PC-9 (cell line): ENCODE results near the gene C3orf70. TPM values are rescaled to one million over a fixed set of nuclear protein-coding genes. Genes with fewer than 3 reads are reported as not detected.

Source experiments
- BruUV-seq: library from RNA; stranded (reverse); fragments of 400-500 nt; replicated peaks from 2 replicates; lab custom pipeline; 2021; lab: Mats Ljungman, UMichigan
- CTCF ChIA-PET: fragments of 300-600 bp; sonication (Branson Sonifier 250); formaldehyde crosslinking; loops from one replicate; lab custom pipeline; 2022; ENCODE audit warnings: antibody characterized with exemption; lab: Charles Lee
- POLR2A ChIA-PET: fragments of 300-600 bp; sonication (Branson Sonifier 250); formaldehyde crosslinking; loops from one replicate; lab custom pipeline; 2022; ENCODE audit warnings: antibody characterized with exemption; ENCODE audit not compliant: unreplicated experiment; lab: Charles Lee
- DNase-seq, 2 experiments: peaks; one replicate each; pipeline versions ENCODE4 v3.0.0 to v3.0.0-alpha.2; 2015 to 2022; ENCODE audit warnings: mixed read lengths in 1 of 2
- H2AFZ ChIP-seq: fragments of 200-600 bp; sonication (generic); 2 replicates; pipeline ENCODE4 v1.8.1; 2017; ENCODE audit warnings: antibody characterized with exemption
- H3F3A ChIP-seq: fragments of 200-600 bp; sonication (generic); 2 replicates; pipeline ENCODE4 v1.8.1; 2017; ENCODE audit warnings: antibody characterized with exemption, mild to moderate bottlenecking, low read depth; ENCODE audit not compliant: insufficient read depth
- H3K27ac ChIP-seq: fragments of 200-600 bp; sonication (generic); 2 replicates; pipeline ENCODE4 v1.6.1; 2016; ENCODE audit warnings: mixed run types
- H3K27me3 ChIP-seq: fragments of 200-600 bp; sonication (generic); 2 replicates; pipeline ENCODE4 v1.6.1; 2016; ENCODE audit warnings: low read depth, mixed run types; ENCODE audit not compliant: insufficient read depth
- H3K36me3 ChIP-seq: fragments of 200-600 bp; sonication (generic); 2 replicates; pipeline ENCODE4 v1.6.1; 2016; ENCODE audit warnings: low read depth, mixed run types
- H3K4me1 ChIP-seq: fragments of 200-600 bp; sonication (generic); replicated peaks from 2 replicates; pipeline ENCODE4 v1.6.1; 2016; ENCODE audit warnings: mixed run types; ENCODE audit not compliant: insufficient read depth
- H3K4me2 ChIP-seq: fragments of 200-600 bp; sonication (generic); 2 replicates; pipeline ENCODE4 v1.6.1; 2017; ENCODE audit warnings: mixed run types
- H3K4me3 ChIP-seq: fragments of 200-600 bp; sonication (generic); 2 replicates; pipeline ENCODE4 v1.6.1; 2016; ENCODE audit warnings: mixed run types
- H3K79me2 ChIP-seq: fragments of 200-600 bp; sonication (generic); 2 replicates; pipeline ENCODE4 v1.6.1; 2017; ENCODE audit warnings: low read depth, mixed run types
- H3K9me2 ChIP-seq: fragments of 200-600 bp; sonication (generic); 2 replicates; pipeline ENCODE4 v1.8.1; 2017; ENCODE audit warnings: mild to moderate bottlenecking; ENCODE audit not compliant: insufficient read depth
- H3K9me3 ChIP-seq: fragments of 200-600 bp; sonication (generic); 2 replicates; pipeline ENCODE4 v1.8.1; 2016; ENCODE audit warnings: low read depth; ENCODE audit not compliant: insufficient read depth
- H4K20me1 ChIP-seq: fragments of 200-600 bp; sonication (generic); 2 replicates; pipeline ENCODE4 v1.8.1; 2017; ENCODE audit not compliant: insufficient read depth
- EZH2 ChIP-seq: fragments of 200-600 bp; sonication (generic); IDR thresholded peaks from 2 replicates; pipeline ENCODE4 v1.8.0; 2017; ENCODE audit warnings: antibody characterized with exemption, low read depth
- intact Hi-C: fragments of 100-400 bp; cut with micrococcal nuclease; formaldehyde crosslinking; loops from one replicate; pipeline ENCODE4 v1.10.0; 2022; ENCODE audit not compliant: unreplicated experiment
- total RNA-seq: library from RNA; stranded (reverse); gene quantifications from 2 replicates; pipeline ENCODE4 v1.2.3, GENCODE V29; 2021
- TF ChIP-seq, protein P1 (sequence below): fragments of 200-600 bp; sonication (generic); conservative IDR thresholded peaks from 2 replicates; pipeline ENCODE4 v1.6.1; 2017; ENCODE audit warnings: mixed run types, antibody characterized with exemption, mild to moderate bottlenecking, moderate library complexity

C3orf70 gene
- total RNA-seq, 1 experiment from 2014 or later: not detected

DNA sequence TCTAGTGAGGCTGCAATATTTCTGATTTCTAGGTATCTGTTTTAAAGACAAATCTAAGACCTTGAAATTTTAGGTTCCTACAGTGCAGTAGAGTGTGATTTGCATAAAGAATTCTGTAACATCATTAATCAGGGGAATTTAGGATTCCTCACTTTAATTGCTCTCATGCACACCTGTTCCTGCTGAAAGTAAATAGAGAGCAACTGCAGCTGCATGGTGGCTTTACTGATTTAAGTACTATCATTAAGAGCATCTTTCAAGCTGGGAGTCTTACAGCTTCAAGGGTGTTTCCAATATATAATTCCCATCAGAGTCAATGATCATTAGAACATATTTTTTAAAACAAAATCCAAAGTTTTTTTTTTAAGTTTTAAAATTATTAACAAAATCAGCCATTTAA, 36.0 kb upstream of the C3orf70 start:
- Histone ChIP-seq H3K4me2 (no peak overlapping the region), H3F3A (no peaks in the 10 kb centered on the region), H3K36me3 (no peaks in the 10 kb centered on the region), H3K9me2 (no peaks in the 10 kb centered on the region), H3K9me3 (no peaks in the 10 kb centered on the region), H4K20me1 (no peaks in the 10 kb centered on the region), H3K27me3 (no peaks in the 10 kb centered on the region), H3K79me2 (no peaks in the 10 kb centered on the region), H3K4me1 (no peaks in the 10 kb centered on the region), H3K27ac (no peak overlapping the region), H3K4me3 (no peak overlapping the region), H2AFZ (no peak overlapping the region)
- POLR2A ChIA-PET: no interaction called here
- no peak for DNase-seq
- CTCF ChIA-PET: no interaction called here
- TF ChIP-seq, protein P1, sequence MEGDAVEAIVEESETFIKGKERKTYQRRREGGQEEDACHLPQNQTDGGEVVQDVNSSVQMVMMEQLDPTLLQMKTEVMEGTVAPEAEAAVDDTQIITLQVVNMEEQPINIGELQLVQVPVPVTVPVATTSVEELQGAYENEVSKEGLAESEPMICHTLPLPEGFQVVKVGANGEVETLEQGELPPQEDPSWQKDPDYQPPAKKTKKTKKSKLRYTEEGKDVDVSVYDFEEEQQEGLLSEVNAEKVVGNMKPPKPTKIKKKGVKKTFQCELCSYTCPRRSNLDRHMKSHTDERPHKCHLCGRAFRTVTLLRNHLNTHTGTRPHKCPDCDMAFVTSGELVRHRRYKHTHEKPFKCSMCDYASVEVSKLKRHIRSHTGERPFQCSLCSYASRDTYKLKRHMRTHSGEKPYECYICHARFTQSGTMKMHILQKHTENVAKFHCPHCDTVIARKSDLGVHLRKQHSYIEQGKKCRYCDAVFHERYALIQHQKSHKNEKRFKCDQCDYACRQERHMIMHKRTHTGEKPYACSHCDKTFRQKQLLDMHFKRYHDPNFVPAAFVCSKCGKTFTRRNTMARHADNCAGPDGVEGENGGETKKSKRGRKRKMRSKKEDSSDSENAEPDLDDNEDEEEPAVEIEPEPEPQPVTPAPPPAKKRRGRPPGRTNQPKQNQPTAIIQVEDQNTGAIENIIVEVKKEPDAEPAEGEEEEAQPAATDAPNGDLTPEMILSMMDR: no peak
- no peak for TF ChIP-seq EZH2
- intact Hi-C loops: no loop called here
- BruUV-seq: no TSS peak

- Histone ChIP-seq H3K9me3 (no peaks in the 10 kb centered on the region), H3K4me3 (no peak overlapping the region), H3K79me2 (no peaks in the 10 kb centered on the region), H3K4me1 (no peaks in the 10 kb centered on the region), H3K36me3 (no peaks in the 10 kb centered on the region), H4K20me1 (no peaks in the 10 kb centered on the region), H3F3A (no peaks in the 10 kb centered on the region), H3K27ac (no peak overlapping the region), H3K27me3 (peaks cover 6% of the 10 kb centered on the region; the same call in 1 of the 2 replicates), H2AFZ (no peak overlapping the region), H3K4me2 (no peak overlapping the region), H3K9me2 (no peaks in the 10 kb centered on the region)
- POLR2A ChIA-PET: interaction anchor here (0.7 kb wide), 1 partner anchor 626 kb away, joined by 4 read pairs; no protein-coding TSS in a partner anchor
- intact Hi-C loops: no loop called here
- CTCF ChIA-PET: no interaction called here
- no peak for DNase-seq
- no TSS peak for BruUV-seq
- TF ChIP-seq, protein P1: no peak
- no peak for TF ChIP-seq EZH2
Measured at GRCh38 chr3:185187391-185187790, 34.5 kb upstream of the C3orf70 start.

DNA sequence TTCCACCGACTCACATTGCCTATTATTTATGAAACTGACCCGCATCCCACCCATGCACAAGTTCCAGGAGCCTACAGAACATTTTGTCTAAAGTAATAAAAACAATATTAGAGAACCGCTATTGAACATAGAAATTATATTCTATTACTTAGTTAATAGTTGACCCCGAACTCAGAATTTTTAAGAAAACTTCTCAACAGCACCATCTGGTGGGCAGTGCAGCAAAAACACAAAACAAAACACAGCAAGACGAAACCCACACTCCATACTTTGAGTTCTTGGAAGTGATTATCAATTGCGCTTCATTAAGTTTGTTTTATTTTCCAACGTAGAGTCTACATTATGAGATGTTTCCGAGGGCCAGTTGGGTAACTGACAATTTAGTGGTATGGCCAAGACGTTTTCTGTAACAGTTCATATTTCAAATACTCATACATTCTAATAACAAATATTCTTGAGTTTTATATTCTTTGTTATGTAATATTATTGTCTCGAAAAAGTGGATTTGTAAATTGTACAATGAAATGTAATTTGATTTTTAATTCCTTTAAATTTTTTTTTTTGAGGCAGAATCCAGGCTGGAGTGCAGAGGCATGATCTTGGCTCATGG, 24.0 kb upstream of the C3orf70 start:
- no TSS peak for BruUV-seq
- POLR2A ChIA-PET: no interaction called here
- H3F3A ChIP-seq: no peaks in the 10 kb centered on the region
- H2AFZ ChIP-seq: no peak overlapping the region
- no peaks in the 10 kb centered on the region for H3K4me1 ChIP-seq
- peak; percentile 35 to 46 for DNase-seq
- intact Hi-C loops: loop anchor here (1.0 kb wide), 1 partner anchor 302 kb away; no protein-coding TSS in a partner anchor
- no peaks in the 10 kb centered on the region for H4K20me1 ChIP-seq
- H3K27me3 ChIP-seq: peaks cover 42% of the 10 kb centered on the region
- no peak overlapping the region for H3K4me2 ChIP-seq
- CTCF ChIA-PET: interaction anchor here (0.6 to 0.8 kb wide), 4 partner anchors 68 to 1364 kb away, joined by 3 to 4 read pairs (median 3); no protein-coding TSS in a partner anchor
- TF ChIP-seq, protein P1: peak; percentile 94
- TF ChIP-seq EZH2: no peak
- H3K9me2 ChIP-seq: no peaks in the 10 kb centered on the region
- no peaks in the 10 kb centered on the region for H3K79me2 ChIP-seq
- no peaks in the 10 kb centered on the region for H3K36me3 ChIP-seq
- no peak overlapping the region for H3K4me3 ChIP-seq
- no peak overlapping the region for H3K27ac ChIP-seq
- no peaks in the 10 kb centered on the region for H3K9me3 ChIP-seq
